Panc1 (cell line): ENCODE results near the gene MPRIP. TPM values are rescaled to one million over a fixed set of nuclear protein-coding genes. Genes with fewer than 3 reads are reported as not detected.

Source experiments
- ATAC-seq: fragments of 200-7000 bp; cut with Tn5 transposase; 2 replicates; pipeline ENCODE4 v1.9.1; 2020; ENCODE audit warnings: mild to moderate bottlenecking, moderate library complexity
- BruUV-seq: library from RNA; stranded (reverse); fragments of 400-500 nt; replicated peaks from 2 replicates; lab custom pipeline; 2021; lab: Mats Ljungman, UMichigan
- CTCF ChIA-PET: fragments of 300-600 bp; sonication (Branson Sonifier 250); formaldehyde crosslinking; loops from one replicate; lab custom pipeline; 2022; ENCODE audit warnings: antibody characterized with exemption; lab: Charles Lee
- POLR2A ChIA-PET: fragments of 300-600 bp; sonication (Branson Sonifier 250); formaldehyde crosslinking; loops from one replicate; lab custom pipeline; 2022; ENCODE audit warnings: antibody characterized with exemption; lab: Charles Lee
- DNase-seq: peaks from one replicate; pipeline ENCODE4 v3.0.0-alpha.2; 2010; ENCODE audit warnings: low read depth, low spot score
- H3K27ac ChIP-seq: 2 replicates; pipeline ENCODE4 v1.5.1; 2011; ENCODE audit warnings: mild to moderate bottlenecking, low read length, inconsistent platforms
- H3K27me3 ChIP-seq: fragments of 200-500 bp; sonication (Bioruptor generic); 2 replicates; pipeline ENCODE4 v1.6.0; 2014; ENCODE audit warnings: low read length, inconsistent platforms; ENCODE audit not compliant: control insufficient read depth, insufficient read depth
- H3K36me3 ChIP-seq: fragments of 200-500 bp; sonication (Bioruptor generic); 2 replicates; pipeline ENCODE4 v1.5.1; 2014; ENCODE audit warnings: inconsistent platforms, mild to moderate bottlenecking, low read length, moderate library complexity; ENCODE audit not compliant: control insufficient read depth, insufficient read depth
- H3K4me1 ChIP-seq: 2 replicates; pipeline ENCODE4 v1.5.1; 2011; ENCODE audit warnings: inconsistent platforms, mild to moderate bottlenecking, low read length, moderate library complexity; ENCODE audit not compliant: control insufficient read depth, insufficient read depth
- H3K4me3 ChIP-seq, 2 experiments: 2 replicates each; pipeline ENCODE4 v1.5.1; 2011 to 2012; ENCODE audit warnings: low read depth in 2 of 2, low read length in 2 of 2, mild to moderate bottlenecking in 2 of 2, inconsistent platforms in 1 of 2, moderate library complexity in 1 of 2
- H3K9me3 ChIP-seq: fragments of 200-500 bp; sonication (Bioruptor generic); 2 replicates; pipeline ENCODE4 v1.5.1; 2014; ENCODE audit warnings: low read depth, mild to moderate bottlenecking, inconsistent platforms, low read length, moderate library complexity; ENCODE audit not compliant: control insufficient read depth, insufficient read depth
- POLR2AphosphoS5 ChIP-seq: IDR thresholded peaks from 2 replicates; pipeline ENCODE4 v1.6.1; 2012; ENCODE audit warnings: mild to moderate bottlenecking, low read depth, low read length, moderate library complexity
- SIN3A ChIP-seq: IDR thresholded peaks from 2 replicates; pipeline ENCODE4 v1.6.1; 2012; ENCODE audit warnings: low read depth, mild to moderate bottlenecking, low read length, moderate library complexity, borderline replicate concordance; ENCODE audit not compliant: insufficient read depth
- TCF7L2 ChIP-seq: IDR thresholded peaks from 2 replicates; pipeline ENCODE4 v1.6.1; 2011; ENCODE audit warnings: mild to moderate bottlenecking, low read depth, low read length, inconsistent platforms
- in situ Hi-C: cut with HindIII; loops from 2 replicates; pipeline ENCODE4 v1.10.0; 2016; ENCODE audit warnings: low sequenced_read_pairs, low pct_unique_long_range_greater_than_20kb
- intact Hi-C: fragments of 100-400 bp; cut with micrococcal nuclease; formaldehyde crosslinking; loops from one replicate; pipeline ENCODE4 v1.10.0; 2022; ENCODE audit not compliant: unreplicated experiment
- total RNA-seq: library from RNA; stranded (reverse); gene quantifications from one replicate; pipeline ENCODE4 v1.2.1, GENCODE V29; 2021; ENCODE audit not compliant: unreplicated experiment
- TF ChIP-seq, protein P1 (sequence below): fragments of 450-650 bp; IDR thresholded peaks from 2 replicates; pipeline ENCODE4 v1.5.1; 2017; ENCODE audit warnings: mild to moderate bottlenecking
- TF ChIP-seq, protein P2 (sequence below), 2 experiments: IDR thresholded peaks; 2 replicates each; pipeline ENCODE4 v1.6.1; 2011 to 2012; ENCODE audit warnings: low read depth in 2 of 2, control low read depth in 1 of 2, low read length in 1 of 2, mild to moderate bottlenecking in 1 of 2, moderate library complexity in 1 of 2; ENCODE audit not compliant: insufficient read depth in 1 of 2

MPRIP gene
- total RNA-seq, 1 experiment from 2014 or later = 155 TPM

DNA sequence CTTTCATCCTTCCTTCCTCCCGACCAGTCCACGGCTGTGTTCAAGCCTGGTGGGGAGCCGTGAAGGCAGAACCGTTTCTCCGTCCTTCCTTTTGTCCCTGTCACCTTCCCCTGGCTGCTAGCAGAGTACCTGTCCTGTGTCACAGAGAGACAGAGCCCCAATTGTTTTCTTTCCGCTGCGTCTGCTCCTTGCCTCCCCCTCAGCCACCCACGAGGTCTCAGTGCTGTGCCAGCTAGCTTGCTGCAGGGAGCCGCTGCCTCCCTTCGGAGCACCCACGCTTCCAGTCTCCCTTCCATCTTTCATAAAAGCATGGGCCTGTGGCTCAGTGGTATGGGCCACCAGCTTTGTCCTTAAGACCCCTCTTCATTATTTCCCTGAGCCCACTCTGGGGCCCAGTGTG, 62.2 kb downstream of the MPRIP start:
- Histone ChIP-seq H3K4me1 (no peaks in the 10 kb centered on the region; the same call in 1 of the 2 replicates), H3K4me3 (no peak overlapping the region), H3K36me3 (no peaks in the 10 kb centered on the region), H3K27me3 (no peaks in the 10 kb centered on the region), H3K9me3 (no peaks in the 10 kb centered on the region), H3K27ac (no peak overlapping the region)
- ATAC-seq = no peak
- ChIA-PET CTCF (no interaction called here), POLR2A (interaction anchor here (0.6 kb wide), 1 partner anchor 73 kb away, joined by 5 read pairs; no protein-coding TSS in a partner anchor)
- intact Hi-C loops (no loop called here), in situ Hi-C loops (no loop called here)
- TF ChIP-seq, protein P1, sequence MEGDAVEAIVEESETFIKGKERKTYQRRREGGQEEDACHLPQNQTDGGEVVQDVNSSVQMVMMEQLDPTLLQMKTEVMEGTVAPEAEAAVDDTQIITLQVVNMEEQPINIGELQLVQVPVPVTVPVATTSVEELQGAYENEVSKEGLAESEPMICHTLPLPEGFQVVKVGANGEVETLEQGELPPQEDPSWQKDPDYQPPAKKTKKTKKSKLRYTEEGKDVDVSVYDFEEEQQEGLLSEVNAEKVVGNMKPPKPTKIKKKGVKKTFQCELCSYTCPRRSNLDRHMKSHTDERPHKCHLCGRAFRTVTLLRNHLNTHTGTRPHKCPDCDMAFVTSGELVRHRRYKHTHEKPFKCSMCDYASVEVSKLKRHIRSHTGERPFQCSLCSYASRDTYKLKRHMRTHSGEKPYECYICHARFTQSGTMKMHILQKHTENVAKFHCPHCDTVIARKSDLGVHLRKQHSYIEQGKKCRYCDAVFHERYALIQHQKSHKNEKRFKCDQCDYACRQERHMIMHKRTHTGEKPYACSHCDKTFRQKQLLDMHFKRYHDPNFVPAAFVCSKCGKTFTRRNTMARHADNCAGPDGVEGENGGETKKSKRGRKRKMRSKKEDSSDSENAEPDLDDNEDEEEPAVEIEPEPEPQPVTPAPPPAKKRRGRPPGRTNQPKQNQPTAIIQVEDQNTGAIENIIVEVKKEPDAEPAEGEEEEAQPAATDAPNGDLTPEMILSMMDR = no peak
- TF ChIP-seq, protein P2, sequence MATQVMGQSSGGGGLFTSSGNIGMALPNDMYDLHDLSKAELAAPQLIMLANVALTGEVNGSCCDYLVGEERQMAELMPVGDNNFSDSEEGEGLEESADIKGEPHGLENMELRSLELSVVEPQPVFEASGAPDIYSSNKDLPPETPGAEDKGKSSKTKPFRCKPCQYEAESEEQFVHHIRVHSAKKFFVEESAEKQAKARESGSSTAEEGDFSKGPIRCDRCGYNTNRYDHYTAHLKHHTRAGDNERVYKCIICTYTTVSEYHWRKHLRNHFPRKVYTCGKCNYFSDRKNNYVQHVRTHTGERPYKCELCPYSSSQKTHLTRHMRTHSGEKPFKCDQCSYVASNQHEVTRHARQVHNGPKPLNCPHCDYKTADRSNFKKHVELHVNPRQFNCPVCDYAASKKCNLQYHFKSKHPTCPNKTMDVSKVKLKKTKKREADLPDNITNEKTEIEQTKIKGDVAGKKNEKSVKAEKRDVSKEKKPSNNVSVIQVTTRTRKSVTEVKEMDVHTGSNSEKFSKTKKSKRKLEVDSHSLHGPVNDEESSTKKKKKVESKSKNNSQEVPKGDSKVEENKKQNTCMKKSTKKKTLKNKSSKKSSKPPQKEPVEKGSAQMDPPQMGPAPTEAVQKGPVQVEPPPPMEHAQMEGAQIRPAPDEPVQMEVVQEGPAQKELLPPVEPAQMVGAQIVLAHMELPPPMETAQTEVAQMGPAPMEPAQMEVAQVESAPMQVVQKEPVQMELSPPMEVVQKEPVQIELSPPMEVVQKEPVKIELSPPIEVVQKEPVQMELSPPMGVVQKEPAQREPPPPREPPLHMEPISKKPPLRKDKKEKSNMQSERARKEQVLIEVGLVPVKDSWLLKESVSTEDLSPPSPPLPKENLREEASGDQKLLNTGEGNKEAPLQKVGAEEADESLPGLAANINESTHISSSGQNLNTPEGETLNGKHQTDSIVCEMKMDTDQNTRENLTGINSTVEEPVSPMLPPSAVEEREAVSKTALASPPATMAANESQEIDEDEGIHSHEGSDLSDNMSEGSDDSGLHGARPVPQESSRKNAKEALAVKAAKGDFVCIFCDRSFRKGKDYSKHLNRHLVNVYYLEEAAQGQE (IDR thresholded peaks at IDR 0.05; ENCODE audit: insufficient read depth in 1 of 2, low read depth in 2 of 2, low read length in 1 of 2) = no peak
- TF ChIP-seq TCF7L2 = no peak
- TF ChIP-seq POLR2AphosphoS5 = no peak
- TF ChIP-seq SIN3A = no peak
- DNase-seq = no peak
- no TSS peak for BruUV-seq

DNA sequence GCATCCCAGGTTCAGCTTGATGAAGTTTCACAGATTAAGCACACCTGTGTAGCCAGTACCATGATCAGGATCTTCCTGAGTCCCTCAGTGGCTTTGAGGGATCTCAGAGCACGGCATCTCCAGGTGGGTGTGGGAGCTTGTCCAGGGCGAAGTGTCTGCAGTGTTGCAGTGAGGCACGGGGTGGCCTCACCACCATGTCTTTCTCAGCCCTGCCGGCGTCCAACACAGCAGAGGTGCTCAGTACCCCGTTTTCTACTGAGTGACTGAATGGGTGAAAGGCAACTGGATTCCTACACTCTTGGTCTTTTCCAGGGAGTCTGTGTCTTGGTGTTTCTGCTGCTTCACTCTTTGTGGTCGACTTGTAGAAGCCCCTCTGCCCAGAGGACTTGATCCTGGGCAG, 63.7 kb downstream of the MPRIP start:
- intact Hi-C loops (no loop called here), in situ Hi-C loops (no loop called here)
- Histone ChIP-seq H3K4me3 (no peak overlapping the region), H3K36me3 (no peaks in the 10 kb centered on the region), H3K9me3 (no peaks in the 10 kb centered on the region), H3K27me3 (no peaks in the 10 kb centered on the region), H3K4me1 (no peaks in the 10 kb centered on the region; the same call in 1 of the 2 replicates), H3K27ac (no peak overlapping the region)
- BruUV-seq = no TSS peak
- ATAC-seq = no peak
- TF ChIP-seq, protein P2 (IDR thresholded peaks at IDR 0.05; ENCODE audit: insufficient read depth in 1 of 2, low read depth in 2 of 2, low read length in 1 of 2) = no peak
- TF ChIP-seq, protein P1 = no peak
- no peak for TF ChIP-seq TCF7L2
- no peak for DNase-seq
- POLR2A ChIA-PET = no interaction called here
- CTCF ChIA-PET = no interaction called here
